H1 (cell line): ENCODE data around the gene PDIA6. TPM values are rescaled to one million over a fixed set of nuclear protein-coding genes. Genes with fewer than 3 reads are reported as not detected.

Source experiments
- CTCF ChIA-PET: fragments of 300-600 bp; sonication (Branson Sonifier 250); formaldehyde crosslinking; loops from one replicate; lab custom pipeline; 2021; ENCODE audit not compliant: partially characterized antibody; lab: Charles Lee
- POLR2A ChIA-PET: fragments of 300-600 bp; sonication (Branson Sonifier 250); formaldehyde crosslinking; loops from one replicate; lab custom pipeline; 2021; ENCODE audit warnings: inconsistent platforms; ENCODE audit not compliant: partially characterized antibody; lab: Charles Lee
- DNase-seq, 2 experiments: peaks; one replicate each; pipeline versions ENCODE4 v3.0.0 to v3.0.0-alpha.2; 2010 to 2022; ENCODE audit warnings: low spot score in 2 of 2, low read depth in 1 of 2, mixed read lengths in 1 of 2
- FAIRE-seq: peaks from 2 replicates; lab custom pipeline; 2011; peaks lifted over from hg19 to GRCh38; lab: Jason Lieb, UNC
- H2AFZ ChIP-seq: 2 replicates; pipeline ENCODE4 v1.8.1; 2012; ENCODE audit warnings: low read length, inconsistent platforms
- H2AK5ac ChIP-seq: 2 replicates; pipeline ENCODE4 v1.6.1; 2013; ENCODE audit warnings: low read depth, low read length
- H2BK120ac ChIP-seq: replicated peaks from 2 replicates; pipeline ENCODE3; 2013; ENCODE audit warnings: low read depth, low read length, inconsistent platforms
- H2BK12ac ChIP-seq: 2 replicates; pipeline ENCODE4 v1.6.1; 2013; ENCODE audit warnings: low read depth, low read length
- H2BK15ac ChIP-seq: 2 replicates; pipeline ENCODE4 v1.6.1; 2013; ENCODE audit warnings: low read length
- H2BK20ac ChIP-seq: 2 replicates; pipeline ENCODE4 v1.6.1; 2013; ENCODE audit warnings: low read length
- H2BK5ac ChIP-seq: 2 replicates; pipeline ENCODE4 v1.6.1; 2013; ENCODE audit warnings: low read depth, low read length
- H3K14ac ChIP-seq: 2 replicates; pipeline ENCODE4 v1.6.1; 2013; ENCODE audit warnings: inconsistent platforms; ENCODE audit not compliant: insufficient read length
- H3K18ac ChIP-seq: 2 replicates; pipeline ENCODE4 v1.6.1; 2013; ENCODE audit warnings: low read length; ENCODE audit errors: extremely low read depth
- H3K23ac ChIP-seq: 2 replicates; pipeline ENCODE4 v1.6.1; 2013; ENCODE audit warnings: inconsistent platforms; ENCODE audit not compliant: insufficient read length
- H3K23me2 ChIP-seq: 2 replicates; pipeline ENCODE4 v1.6.1; 2013; ENCODE audit warnings: low read depth, low read length
- H3K27ac ChIP-seq: 2 replicates; pipeline ENCODE4 v1.6.1; 2011; ENCODE audit warnings: low read depth, low read length, inconsistent platforms
- H3K27me3 ChIP-seq, 4 experiments: replicated peaks in 1 of 4; 1 replicate in 1 of 4; 2 replicates in 3 of 4; pipeline versions ENCODE4 v1.6.1 to v1.8.1; 2011 to 2013; ENCODE audit warnings: low read length in 3 of 4, mild to moderate bottlenecking in 3 of 4, inconsistent platforms in 2 of 4, mixed read lengths in 2 of 4, moderate library complexity in 1 of 4; ENCODE audit not compliant: control insufficient read depth in 3 of 4, insufficient read depth in 3 of 4; ENCODE audit errors: extremely low read depth in 1 of 4
- H3K36me3 ChIP-seq, 4 experiments: 2 replicates each; pipeline versions ENCODE4 v1.6.1 to v1.8.1; 2011 to 2013; ENCODE audit warnings: mild to moderate bottlenecking in 4 of 4, low read length in 3 of 4, moderate library complexity in 2 of 4, control low read depth in 1 of 4, inconsistent platforms in 1 of 4; ENCODE audit not compliant: insufficient read depth in 4 of 4, control insufficient read depth in 2 of 4
- H3K4ac ChIP-seq: replicated peaks from 2 replicates; pipeline ENCODE3; 2013; ENCODE audit warnings: low read length, low read depth, mixed read lengths, inconsistent platforms; ENCODE audit not compliant: insufficient read length
- H3K4me1 ChIP-seq, 4 experiments: replicated peaks in 1 of 4; 1 replicate in 1 of 4; 2 replicates in 3 of 4; pipeline versions ENCODE4 v1.6.1 to v1.8.1; 2011 to 2013; ENCODE audit warnings: low read length in 3 of 4, inconsistent platforms in 2 of 4, mixed read lengths in 1 of 4; ENCODE audit not compliant: insufficient read depth in 4 of 4, control insufficient read depth in 3 of 4
- H3K4me2 ChIP-seq, 2 experiments: 2 replicates each; pipeline versions ENCODE4 v1.6.1 to v1.8.1; 2011 to 2013; ENCODE audit warnings: low read depth in 2 of 2, low read length in 2 of 2, control low read depth in 1 of 2, inconsistent platforms in 1 of 2, mild to moderate bottlenecking in 1 of 2; ENCODE audit not compliant: insufficient read depth in 1 of 2
- H3K4me3 ChIP-seq, 4 experiments: fragments of 200-600, 300-600 bp in 1 of 4; sonication (generic), shearing (Covaris generic), sonication (Bioruptor Twin) in 1 of 4; 2 replicates each; pipeline versions ENCODE4 v1.5.1 to v1.8.1; 2011 to 2016; ENCODE audit warnings: low read length in 4 of 4, low read depth in 3 of 4, control low read depth in 2 of 4, inconsistent platforms in 2 of 4, mild to moderate bottlenecking in 2 of 4, mixed read lengths in 1 of 4, moderate library complexity in 1 of 4; ENCODE audit not compliant: insufficient read depth in 2 of 4; ENCODE audit errors: extremely low read depth in 1 of 4
- H3K56ac ChIP-seq: replicated peaks from 2 replicates; pipeline ENCODE3; 2013; ENCODE audit warnings: low read depth, mild to moderate bottlenecking, mixed read lengths, low read length, inconsistent platforms; ENCODE audit not compliant: insufficient read length
- H3K79me1 ChIP-seq: 2 replicates; pipeline ENCODE4 v1.6.1; 2013; ENCODE audit warnings: low read depth, low read length, control low read depth
- H3K79me2 ChIP-seq, 2 experiments: 2 replicates each; pipeline versions ENCODE4 v1.6.1 to v1.8.1; 2012 to 2013; ENCODE audit warnings: low read length in 2 of 2, mild to moderate bottlenecking in 2 of 2, inconsistent platforms in 1 of 2; ENCODE audit not compliant: insufficient read depth in 2 of 2, control insufficient read depth in 1 of 2
- H3K9ac ChIP-seq, 4 experiments: replicated peaks in 1 of 4; 1 replicate in 1 of 4; 2 replicates in 3 of 4; pipeline versions ENCODE4 v1.6.1 to v1.8.1; 2011 to 2013; ENCODE audit warnings: low read depth in 3 of 4, low read length in 3 of 4, control low read depth in 2 of 4, mild to moderate bottlenecking in 2 of 4, moderate library complexity in 2 of 4, inconsistent platforms in 1 of 4; ENCODE audit errors: extremely low read depth in 1 of 4
- H3K9me3 ChIP-seq, 2 experiments: 2 replicates each; pipeline versions ENCODE4 v1.6.1 to v1.8.1; 2012 to 2013; ENCODE audit warnings: mild to moderate bottlenecking in 2 of 2, moderate library complexity in 2 of 2, control low read depth in 1 of 2, inconsistent platforms in 1 of 2, low read depth in 1 of 2, low read length in 1 of 2, mixed read lengths in 1 of 2; ENCODE audit not compliant: insufficient read depth in 2 of 2
- H4K20me1 ChIP-seq, 2 experiments: replicated peaks in 1 of 2; 2 replicates each; pipeline versions ENCODE3 to v1.8.1; 2011 to 2013; ENCODE audit warnings: inconsistent platforms in 2 of 2, low read length in 2 of 2, mild to moderate bottlenecking in 1 of 2; ENCODE audit not compliant: insufficient read depth in 2 of 2, control insufficient read depth in 1 of 2
- H4K5ac ChIP-seq: 2 replicates; pipeline ENCODE4 v1.6.1; 2013; ENCODE audit warnings: low read length, low read depth, mixed read lengths, inconsistent platforms; ENCODE audit not compliant: insufficient read length
- H4K8ac ChIP-seq: 2 replicates; pipeline ENCODE4 v1.8.0; 2013; ENCODE audit warnings: mild to moderate bottlenecking, moderate library complexity, low read length, inconsistent platforms; ENCODE audit not compliant: insufficient read depth; ENCODE audit errors: extremely low read depth
- H4K91ac ChIP-seq: replicated peaks from 2 replicates; pipeline ENCODE3; 2013; ENCODE audit warnings: low read length, mixed read lengths, inconsistent platforms; ENCODE audit not compliant: insufficient read length
- ATF3 ChIP-seq: IDR thresholded peaks from 2 replicates; pipeline ENCODE4 v1.6.1; 2011; ENCODE audit warnings: low read depth, mild to moderate bottlenecking, low read length; ENCODE audit not compliant: insufficient read depth
- JUND ChIP-seq: IDR thresholded peaks from 2 replicates; pipeline ENCODE4 v1.6.1; 2011; ENCODE audit warnings: mild to moderate bottlenecking, improper control_type of control experiment, low read length
- KDM5A ChIP-seq: fragments of 200-600 bp; IDR thresholded peaks from 2 replicates; pipeline ENCODE4 v1.7.1; 2012; ENCODE audit warnings: mild to moderate bottlenecking, low read length, inconsistent platforms, mixed read lengths
- SIRT6 ChIP-seq: IDR thresholded peaks from one replicate; pipeline ENCODE4 v1.7.1; 2012; ENCODE audit warnings: low read length, inconsistent platforms
- SRF ChIP-seq: IDR thresholded peaks from 2 replicates; pipeline ENCODE4 v1.6.1; 2011; ENCODE audit warnings: mild to moderate bottlenecking, low read depth, low read length, moderate library complexity
- YY1 ChIP-seq: IDR thresholded peaks from 2 replicates; pipeline ENCODE4 v1.6.1; 2011; ENCODE audit warnings: low read depth, mild to moderate bottlenecking, low read length
- WGBS, 2 experiments: shearing (Covaris generic) in 1 of 2; methylation state at CpG; one replicate each; pipeline versions ENCODE4 v1.1.6 to v1.1.7; 2013 to 2015; ENCODE audit warnings: low lambda C conversion rate in 2 of 2, mixed read lengths in 2 of 2, inconsistent platforms in 1 of 2, low coverage in 1 of 2, missing lambda C conversion rate in 1 of 2; ENCODE audit not compliant: insufficient replicate concordance in 2 of 2, insufficient coverage in 1 of 2, insufficient read length in 1 of 2; ENCODE audit errors: extremely low coverage in 1 of 2, missing lambda C conversion rate in 1 of 2; 5-methylcytosine and 5-hydroxymethylcytosine counted together
- polyA plus RNA-seq, 7 experiments: library from polyadenylated mRNA; depleted of rRNA in 3 of 7; stranded (reverse) in 5 of 7; unstranded in 2 of 7; fragments of >200 nt in 5 of 7; fragments of 200-250 nt in 2 of 7; gene quantifications; 1 replicate in 5 of 7; 2 replicates in 1 of 7; 4 replicates in 1 of 7; pipeline versions ENCODE4 v1.2.1 to v1.2.3, GENCODE V29; 2011 to 2013; ENCODE audit warnings: missing spikeins in 2 of 7, mixed read lengths in 2 of 7
- total RNA-seq: library from RNA; stranded (reverse); fragmentation: NEBNext Ultra II Directional; extraction: Animal tissue kit (Norgen Biotek cat#: 25700); gene quantifications from 2 replicates; pipeline ENCODE4 v1.2.1, GENCODE V29; 2021

PDIA6 gene
- total and polyA plus RNA-seq, 2 of the 8 experiments (the other 6 are each of a cell fraction or from before 2014, with no cell fraction given) = 181 to 384 TPM

DNA sequence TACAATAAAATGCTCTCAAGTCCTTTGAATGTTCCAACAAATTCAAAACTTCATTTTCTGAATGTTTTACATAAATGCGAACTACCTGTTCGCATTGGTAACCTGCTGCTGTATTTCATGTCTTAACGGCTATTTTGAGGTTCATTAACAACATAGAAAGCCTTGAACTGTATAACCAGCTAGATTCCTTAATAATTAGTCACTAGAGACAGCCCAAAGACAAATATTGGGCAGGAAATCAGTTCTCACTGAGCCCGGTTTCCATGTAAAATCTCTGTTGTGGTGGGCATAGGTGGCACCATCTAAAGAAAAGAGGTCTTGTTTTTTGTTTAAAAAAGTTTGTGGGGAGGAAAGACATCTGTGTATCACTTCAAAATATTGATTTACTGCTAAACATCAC, 29.2 kb downstream of the PDIA6 start:
- no peak overlapping the region for H3K56ac ChIP-seq
- POLR2A ChIA-PET = no interaction called here
- no peak overlapping the region for H4K91ac ChIP-seq
- no peak overlapping the region for H2BK20ac ChIP-seq
- H3K4me1 ChIP-seq = no peaks in the 10 kb centered on the region
- peaks cover 2 to 18% of the 10 kb centered on the region in 2 experiments for H4K20me1 ChIP-seq
- CTCF ChIA-PET = interaction anchor here (3.7 kb wide), 1 partner anchor 9 kb away, joined by 20 read pairs; no protein-coding TSS in a partner anchor
- H3K27ac ChIP-seq = no peak overlapping the region
- H4K8ac ChIP-seq = no peak overlapping the region
- no peaks in the 10 kb centered on the region for H3K9me3 ChIP-seq
- no peak overlapping the region for H2BK15ac ChIP-seq
- no peak overlapping the region for H3K23ac ChIP-seq
- FAIRE-seq = no peak
- WGBS, 2 experiments = 87% methylated on average over 4 of the region's 4 CpGs; no CpG with 5 or more reads in 1 of the 2 experiments
- H2BK12ac ChIP-seq = no peak overlapping the region
- H2AFZ ChIP-seq = no peak overlapping the region
- no peak overlapping the region for H3K4ac ChIP-seq
- peaks cover 0 to 4% of the 10 kb centered on the region in 2 experiments; a peak in 1 of 4 replicates for H3K79me2 ChIP-seq
- no peaks in the 10 kb centered on the region for H3K27me3 ChIP-seq
- no peak overlapping the region for H2AK5ac ChIP-seq
- no peak overlapping the region for H3K9ac ChIP-seq
- peaks cover 7% of the 10 kb centered on the region; the same call in 1 of the 2 replicates for H3K79me1 ChIP-seq
- no peak overlapping the region for H4K5ac ChIP-seq
- H3K14ac ChIP-seq = no peak overlapping the region
- no peak overlapping the region for H3K18ac ChIP-seq
- H3K4me3 ChIP-seq = no peak overlapping the region
- H3K36me3 ChIP-seq = peaks cover 42 to 86% (median 69%) of the 10 kb centered on the region in 4 experiments
- H3K23me2 ChIP-seq = no peaks in the 10 kb centered on the region
- H3K4me2 ChIP-seq = no peak overlapping the region
- no peak for DNase-seq
- no peak overlapping the region for H2BK5ac ChIP-seq
- H2BK120ac ChIP-seq = no peak overlapping the region
- TF ChIP-seq KDM5A (no peak), SIRT6 (no peak), ATF3 (no peak), JUND (no peak), SRF (no peak), YY1 (no peak)
